LNCAP (cell line): Measurements from ENCODE around the gene LRPAP1.

Source experiments
- TF ChIP-seq, protein P1 (sequence below): fragments of 450-650 bp; IDR thresholded peaks from 2 replicates; pipeline ENCODE4 v1.5.1; 2017; ENCODE audit warnings: mild to moderate bottlenecking

LRPAP1 gene

DNA sequence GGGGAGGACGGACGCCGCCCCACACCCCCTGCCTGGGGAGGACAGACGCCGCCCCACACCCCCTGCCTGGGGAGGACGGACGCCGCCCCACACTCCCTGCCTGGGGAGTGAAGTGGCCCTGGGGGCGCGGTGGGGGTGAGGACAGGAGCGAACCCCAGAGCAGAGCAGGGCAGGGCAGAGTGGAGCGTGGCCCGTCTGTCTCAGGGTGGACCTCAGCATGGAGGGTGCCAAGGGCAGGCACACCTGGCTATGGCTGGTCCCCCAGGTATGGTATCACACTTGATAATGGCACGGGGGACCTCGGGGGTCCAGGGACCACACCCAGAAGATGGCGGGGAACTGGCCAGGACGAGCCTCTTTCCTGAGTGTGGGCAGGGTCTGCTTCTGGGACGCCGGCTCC lies 9.6 kb downstream of the LRPAP1 start:
- TF ChIP-seq, protein P1, sequence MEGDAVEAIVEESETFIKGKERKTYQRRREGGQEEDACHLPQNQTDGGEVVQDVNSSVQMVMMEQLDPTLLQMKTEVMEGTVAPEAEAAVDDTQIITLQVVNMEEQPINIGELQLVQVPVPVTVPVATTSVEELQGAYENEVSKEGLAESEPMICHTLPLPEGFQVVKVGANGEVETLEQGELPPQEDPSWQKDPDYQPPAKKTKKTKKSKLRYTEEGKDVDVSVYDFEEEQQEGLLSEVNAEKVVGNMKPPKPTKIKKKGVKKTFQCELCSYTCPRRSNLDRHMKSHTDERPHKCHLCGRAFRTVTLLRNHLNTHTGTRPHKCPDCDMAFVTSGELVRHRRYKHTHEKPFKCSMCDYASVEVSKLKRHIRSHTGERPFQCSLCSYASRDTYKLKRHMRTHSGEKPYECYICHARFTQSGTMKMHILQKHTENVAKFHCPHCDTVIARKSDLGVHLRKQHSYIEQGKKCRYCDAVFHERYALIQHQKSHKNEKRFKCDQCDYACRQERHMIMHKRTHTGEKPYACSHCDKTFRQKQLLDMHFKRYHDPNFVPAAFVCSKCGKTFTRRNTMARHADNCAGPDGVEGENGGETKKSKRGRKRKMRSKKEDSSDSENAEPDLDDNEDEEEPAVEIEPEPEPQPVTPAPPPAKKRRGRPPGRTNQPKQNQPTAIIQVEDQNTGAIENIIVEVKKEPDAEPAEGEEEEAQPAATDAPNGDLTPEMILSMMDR, result no peak

DNA sequence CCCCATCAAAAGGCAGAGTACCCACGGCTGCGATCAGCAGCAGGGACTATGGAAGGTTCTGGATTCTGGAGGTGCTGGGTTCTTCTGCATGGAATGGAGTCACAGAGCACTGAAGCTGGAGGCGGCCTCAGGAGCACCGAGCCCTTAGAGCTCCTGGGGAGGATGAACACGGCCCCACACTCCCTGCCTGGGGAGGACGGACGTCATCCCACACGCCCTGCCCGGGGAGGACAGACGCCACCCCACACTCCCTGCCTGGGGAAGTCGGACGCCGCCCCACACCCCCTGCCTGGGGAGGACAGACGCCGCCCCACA lies 9.9 kb downstream of the LRPAP1 start:
- TF ChIP-seq, protein P1, result no peak

DNA sequence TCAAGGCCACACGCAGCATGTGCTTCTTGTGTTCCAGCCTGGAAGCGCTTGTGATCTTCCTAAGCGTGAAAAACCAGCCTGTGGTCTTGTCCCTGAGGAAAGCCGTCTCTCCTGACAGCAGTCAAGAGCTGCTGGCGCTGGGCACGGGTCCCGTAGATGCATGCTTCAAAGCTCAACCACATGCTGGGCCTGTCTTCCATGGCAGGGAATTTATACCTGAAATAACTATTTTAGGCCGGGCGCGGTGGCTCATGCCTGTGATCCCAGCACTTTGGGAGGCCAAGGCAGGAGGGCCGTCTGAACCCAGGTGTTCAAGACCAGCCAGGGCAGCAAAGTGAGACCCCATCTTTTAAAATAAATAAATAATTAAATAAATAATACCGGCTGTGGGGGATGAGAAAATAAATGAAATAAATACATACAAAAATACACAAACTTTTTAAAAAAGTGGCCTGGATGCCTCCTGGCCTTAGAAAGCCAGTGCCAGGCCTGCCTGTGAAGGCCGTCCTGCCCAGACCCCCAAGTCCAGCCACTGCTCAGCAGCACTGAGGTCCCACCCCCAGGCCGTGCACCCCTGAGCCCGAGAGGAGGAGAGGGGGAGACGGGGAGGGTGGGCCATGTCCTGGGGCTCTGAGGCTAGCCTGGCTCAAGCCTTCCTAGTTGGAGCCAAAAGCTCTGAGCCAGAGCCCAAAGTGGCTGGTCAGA lies 10.4 kb downstream of the LRPAP1 start:
- TF ChIP-seq, protein P1, result no peak

DNA sequence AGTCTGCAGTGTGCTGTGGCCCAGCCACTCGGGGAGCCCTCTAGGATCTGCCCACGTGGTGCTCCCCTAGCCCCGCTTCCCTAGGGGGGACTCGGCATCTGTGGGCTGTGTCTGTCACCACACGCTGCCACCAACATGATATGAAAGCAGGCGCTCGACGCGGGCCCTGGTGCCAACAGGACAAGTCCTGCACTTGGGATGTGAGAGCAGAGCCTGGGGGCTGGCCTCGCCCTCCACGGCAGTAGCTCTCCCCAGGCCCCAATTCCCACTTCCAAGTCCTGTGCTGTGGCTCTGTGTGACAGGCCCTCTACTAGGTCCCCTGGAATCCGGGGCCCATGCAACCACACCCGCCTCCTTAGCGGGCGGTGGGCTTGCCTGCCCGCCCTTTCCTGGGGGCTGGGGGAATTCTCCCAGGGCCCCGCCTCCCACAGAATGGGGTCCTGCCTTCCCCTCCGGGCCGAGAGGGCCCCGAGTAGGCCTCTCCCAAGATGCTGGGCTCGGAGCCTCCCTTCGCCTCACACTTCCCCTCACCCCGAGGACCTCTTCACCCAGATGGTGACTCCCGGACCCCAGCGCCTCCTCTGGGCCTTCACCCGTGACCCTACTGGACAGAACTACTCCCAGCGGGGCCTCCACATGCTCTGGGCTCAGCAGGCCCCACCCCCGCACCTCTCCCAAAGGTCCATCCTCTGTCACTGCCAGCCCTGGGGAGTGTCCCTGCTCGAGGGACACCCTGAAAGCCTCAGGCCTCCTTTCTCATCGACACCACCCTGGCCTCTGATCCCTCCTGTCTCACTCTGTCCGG lies 11.2 kb downstream of the LRPAP1 start:
- TF ChIP-seq, protein P1, result no peak

DNA sequence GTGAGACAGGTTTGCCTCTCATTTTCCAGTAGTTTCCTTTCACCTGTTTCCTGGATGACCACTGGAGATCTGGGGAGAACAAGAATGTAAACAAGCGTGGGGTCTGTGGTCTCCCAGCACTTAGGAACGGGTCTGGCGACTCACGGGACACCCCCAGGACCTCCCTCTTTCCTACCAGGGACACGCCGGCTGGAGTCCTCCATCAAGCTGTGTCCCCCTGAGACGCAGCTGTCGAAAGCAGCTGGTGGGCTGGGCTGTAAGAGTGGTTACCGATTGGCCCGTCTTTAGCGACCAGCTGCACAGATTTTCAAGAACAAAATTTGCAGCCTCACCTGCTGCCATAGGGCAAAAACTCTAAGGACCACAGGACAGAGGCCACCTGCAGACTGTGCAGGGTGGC lies 11.9 kb downstream of the LRPAP1 start:
- TF ChIP-seq, protein P1, result no peak

DNA sequence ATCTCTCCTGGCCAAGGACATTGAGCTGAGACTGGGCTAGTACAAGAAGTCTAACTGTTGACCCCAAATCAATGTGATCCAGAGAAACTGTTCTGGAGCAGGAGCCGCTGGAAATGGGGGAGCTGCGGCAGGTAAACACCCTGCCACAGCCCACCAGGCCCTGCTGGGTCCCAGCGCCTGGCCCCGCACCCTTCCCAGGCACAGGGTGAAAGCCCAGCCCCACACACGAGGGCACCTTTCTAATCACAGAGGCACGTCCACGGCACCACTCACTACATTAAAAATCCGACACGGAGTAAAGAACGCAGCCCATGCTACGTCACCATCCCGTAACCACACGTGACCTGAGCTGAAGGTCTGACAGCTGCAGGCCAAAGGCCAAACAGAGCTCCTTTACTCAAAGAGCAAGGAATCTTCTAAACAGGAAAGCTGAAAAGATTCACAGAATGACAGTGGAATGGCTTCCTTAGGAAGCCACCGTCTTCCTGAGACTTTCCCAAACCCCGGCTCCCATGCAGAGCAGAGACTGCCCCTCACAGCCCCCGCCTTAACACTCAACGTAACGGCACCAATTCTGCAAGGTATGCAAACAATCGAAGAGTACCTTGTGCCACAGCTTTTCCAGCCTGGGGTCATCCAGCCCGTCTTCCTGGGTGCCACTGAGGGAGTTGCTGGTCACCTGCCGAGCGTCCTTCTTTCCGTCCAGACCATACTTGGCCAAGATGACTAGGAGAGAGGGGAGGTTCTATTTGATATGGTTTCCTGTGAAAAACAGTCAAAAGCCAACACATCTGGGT lies 12.6 kb downstream of the LRPAP1 start:
- TF ChIP-seq, protein P1, result no peak

DNA sequence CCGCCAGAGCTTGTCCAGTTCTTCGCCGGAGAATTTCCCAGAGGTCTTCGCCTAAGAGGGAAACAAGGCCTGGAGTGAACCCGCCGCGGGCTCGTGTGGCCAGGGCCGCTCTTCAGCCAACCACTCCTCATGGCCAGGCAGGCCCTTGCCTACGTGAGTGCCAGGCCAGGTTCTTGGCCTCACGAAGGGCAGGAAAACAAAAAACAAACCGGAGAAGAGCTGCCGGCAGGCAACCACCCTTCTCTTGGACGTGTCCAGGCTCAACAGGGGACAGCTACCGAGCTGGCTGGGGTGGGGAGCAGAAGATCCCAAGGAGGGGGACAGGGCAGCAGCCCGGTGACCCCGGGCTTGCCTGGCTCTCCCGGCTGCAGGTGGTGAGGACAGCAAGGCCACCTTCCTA lies 13.3 kb downstream of the LRPAP1 start:
- TF ChIP-seq, protein P1, result no peak
